Raji (cell line): ENCODE data around the gene HS1BP3.

Experiments used
- POLR2A ChIP-seq: IDR thresholded peaks from 2 replicates; pipeline ENCODE4 v1.6.1; 2011; ENCODE audit warnings: low read depth, low read length, control low read depth; ENCODE audit not compliant: insufficient read depth

HS1BP3 gene

DNA sequence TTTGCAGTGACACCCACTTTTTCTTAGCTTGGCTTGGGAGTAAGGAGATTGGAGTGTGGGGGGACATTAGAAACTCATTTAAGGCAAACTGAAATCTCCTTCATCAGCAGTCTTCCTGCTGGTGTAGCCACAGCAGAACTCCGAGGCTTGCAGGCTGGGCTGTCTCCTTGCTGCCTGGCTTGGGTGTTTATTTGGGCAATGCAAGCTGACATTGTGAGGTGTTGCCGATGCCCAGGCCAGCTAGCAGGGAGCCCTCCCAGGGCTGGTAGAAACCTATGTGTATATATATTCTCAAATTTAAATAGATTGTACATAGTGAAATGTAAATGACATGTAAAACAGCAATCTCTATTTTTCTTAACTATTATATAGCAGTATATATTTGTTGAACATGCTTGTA is 27.9 kb upstream of the HS1BP3 start:
- no peak for TF ChIP-seq POLR2A

- TF ChIP-seq POLR2A = no peak
Observed at GRCh38 chr2:20678086-20678395, 27.1 kb upstream of the HS1BP3 start.

- no peak for TF ChIP-seq POLR2A
Observed at GRCh38 chr2:20677301-20678085, 26.6 kb upstream of the HS1BP3 start.

DNA sequence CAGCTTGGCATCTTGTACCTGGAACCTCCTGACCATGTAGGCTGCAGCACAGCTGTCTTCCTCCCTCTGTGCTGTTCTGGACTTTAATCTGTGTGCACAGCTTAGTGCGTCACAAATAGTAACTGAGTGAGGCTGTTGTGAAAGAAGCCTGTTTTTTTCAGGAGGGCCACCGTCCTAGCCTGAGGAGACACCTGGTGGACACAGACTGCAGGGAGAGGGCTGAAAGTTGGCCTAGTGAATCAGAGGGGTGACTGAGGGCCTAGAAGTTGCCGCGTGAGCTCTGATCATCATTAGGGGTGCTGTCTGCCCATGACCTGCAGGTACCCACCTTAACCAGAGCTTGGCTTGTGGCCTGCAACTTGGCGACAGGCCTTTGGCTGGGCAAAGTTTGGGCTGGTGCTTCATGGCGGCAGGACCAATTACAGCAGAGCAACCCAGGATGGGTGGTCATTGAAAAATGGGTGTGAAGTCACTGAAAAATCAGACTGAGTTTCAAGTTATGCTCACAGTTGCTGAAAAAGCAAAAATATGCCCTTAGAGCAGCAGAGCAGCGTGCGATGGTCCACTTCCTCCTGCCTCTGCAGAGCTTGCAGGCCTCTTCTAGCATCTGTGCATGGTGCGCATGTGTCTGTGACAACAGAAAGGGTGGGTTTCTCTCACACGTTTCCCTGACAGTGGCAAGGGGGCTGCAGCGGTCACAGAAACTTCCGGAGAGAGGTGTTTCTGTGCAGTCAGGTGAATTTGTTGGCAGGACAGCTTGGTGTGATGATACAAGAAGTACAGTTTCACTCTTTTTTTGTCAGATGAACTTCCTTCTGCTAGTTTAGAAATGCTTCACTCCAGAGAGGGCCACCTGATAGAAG is 25.7 kb upstream of the HS1BP3 start:
- TF ChIP-seq POLR2A = no peak

DNA sequence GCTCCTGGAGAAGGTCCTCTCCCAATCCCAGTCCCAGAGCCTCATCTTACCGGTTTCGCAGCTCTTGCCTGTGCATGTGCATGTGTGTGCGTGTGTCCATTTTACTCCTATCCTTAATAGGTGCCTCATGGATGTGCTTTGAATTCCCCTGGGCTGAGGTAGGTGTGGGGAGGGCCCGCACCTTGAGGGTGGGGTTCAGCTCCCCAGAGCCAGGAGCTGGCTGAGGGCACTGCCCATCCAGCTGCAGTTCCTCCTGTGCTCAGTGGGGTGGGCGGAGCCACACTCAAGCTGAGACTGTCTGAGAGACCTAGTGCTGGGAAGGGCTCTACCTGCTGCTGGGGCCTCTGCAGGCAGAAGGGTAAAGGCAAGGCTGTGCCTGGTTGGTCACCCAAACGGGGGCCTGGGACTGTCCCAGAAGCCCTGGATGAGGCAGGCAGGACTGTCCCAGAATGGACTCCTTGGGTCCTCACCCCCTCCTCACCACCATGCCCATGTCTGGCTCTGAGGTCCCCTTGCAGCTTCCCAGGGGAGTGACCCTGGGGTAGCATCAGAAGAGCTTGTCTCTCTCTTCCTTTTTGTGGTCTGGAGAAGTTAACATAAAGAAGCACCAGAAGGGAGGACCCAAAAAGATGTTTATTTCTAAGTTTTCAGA is 24.9 kb upstream of the HS1BP3 start:
- TF ChIP-seq POLR2A = no peak

DNA sequence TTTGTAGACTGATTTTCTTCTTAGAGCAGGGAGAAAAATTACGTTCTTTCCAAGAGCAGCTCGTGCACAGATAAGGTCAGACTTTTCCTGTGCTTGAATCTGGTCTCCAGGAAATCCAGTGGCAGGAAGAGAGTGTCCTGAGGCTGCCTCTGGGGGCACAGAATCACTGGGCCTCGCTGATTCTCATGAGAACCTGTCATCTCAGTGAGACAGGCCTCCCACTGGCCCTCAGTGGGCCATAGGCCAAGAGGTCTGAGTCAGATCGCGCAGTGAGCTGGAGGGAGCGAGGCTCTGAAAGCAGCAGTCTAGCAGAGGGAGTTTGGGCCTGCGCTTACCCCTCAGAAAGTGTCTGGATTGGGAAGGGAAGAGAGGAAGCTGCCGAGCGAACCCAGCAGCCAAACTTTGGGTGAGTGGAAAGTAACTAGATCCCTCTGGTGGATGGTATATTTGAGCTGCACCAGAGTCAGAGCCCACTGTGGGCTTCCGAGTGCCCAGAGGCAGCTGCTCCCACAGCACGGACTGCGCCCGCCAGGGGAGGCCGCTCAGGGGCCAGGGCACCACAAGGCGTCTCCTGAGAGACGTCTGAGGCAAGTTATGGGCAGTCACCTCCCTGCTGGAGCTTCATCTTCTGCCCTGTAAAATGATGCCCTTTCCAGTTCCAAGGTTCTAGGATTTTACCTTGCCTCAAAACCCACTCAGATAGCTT is 24.2 kb upstream of the HS1BP3 start:
- no peak for TF ChIP-seq POLR2A

- no peak for TF ChIP-seq POLR2A
Observed at GRCh38 chr2:20674309-20674965, 23.5 kb upstream of the HS1BP3 start.

GRCh38 chr2:20673686-20674308 is 22.9 kb upstream of the HS1BP3 start:
- TF ChIP-seq POLR2A = no peak

- no peak for TF ChIP-seq POLR2A
Observed at GRCh38 chr2:20672201-20672951, 21.5 kb upstream of the HS1BP3 start.

- no peak for TF ChIP-seq POLR2A
Observed at GRCh38 chr2:20671736-20672080, 20.8 kb upstream of the HS1BP3 start.

DNA sequence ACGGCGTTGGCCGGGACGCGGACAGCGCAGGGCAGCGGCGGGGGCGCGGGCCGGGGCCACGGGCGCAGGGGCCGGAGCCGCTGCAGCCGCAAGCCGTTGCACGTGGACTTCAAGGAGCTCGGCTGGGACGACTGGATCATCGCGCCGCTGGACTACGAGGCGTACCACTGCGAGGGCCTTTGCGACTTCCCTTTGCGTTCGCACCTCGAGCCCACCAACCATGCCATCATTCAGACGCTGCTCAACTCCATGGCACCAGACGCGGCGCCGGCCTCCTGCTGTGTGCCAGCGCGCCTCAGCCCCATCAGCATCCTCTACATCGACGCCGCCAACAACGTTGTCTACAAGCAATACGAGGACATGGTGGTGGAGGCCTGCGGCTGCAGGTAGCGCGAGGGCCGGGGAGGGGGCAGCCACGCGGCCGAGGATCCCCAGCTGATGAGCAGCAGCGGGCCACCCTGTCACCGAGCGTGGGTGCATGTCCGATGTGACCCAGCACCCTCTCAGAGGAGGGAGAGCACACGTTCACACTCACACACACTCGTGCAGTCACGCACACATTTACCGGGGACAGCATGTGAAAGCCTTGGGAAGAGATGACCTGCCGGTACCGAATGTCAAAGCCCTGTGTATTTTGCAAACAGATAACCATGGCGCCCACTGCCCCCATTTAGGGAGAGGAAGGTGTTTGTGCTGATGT is 20.3 kb upstream of the HS1BP3 start:
- no peak for TF ChIP-seq POLR2A

DNA sequence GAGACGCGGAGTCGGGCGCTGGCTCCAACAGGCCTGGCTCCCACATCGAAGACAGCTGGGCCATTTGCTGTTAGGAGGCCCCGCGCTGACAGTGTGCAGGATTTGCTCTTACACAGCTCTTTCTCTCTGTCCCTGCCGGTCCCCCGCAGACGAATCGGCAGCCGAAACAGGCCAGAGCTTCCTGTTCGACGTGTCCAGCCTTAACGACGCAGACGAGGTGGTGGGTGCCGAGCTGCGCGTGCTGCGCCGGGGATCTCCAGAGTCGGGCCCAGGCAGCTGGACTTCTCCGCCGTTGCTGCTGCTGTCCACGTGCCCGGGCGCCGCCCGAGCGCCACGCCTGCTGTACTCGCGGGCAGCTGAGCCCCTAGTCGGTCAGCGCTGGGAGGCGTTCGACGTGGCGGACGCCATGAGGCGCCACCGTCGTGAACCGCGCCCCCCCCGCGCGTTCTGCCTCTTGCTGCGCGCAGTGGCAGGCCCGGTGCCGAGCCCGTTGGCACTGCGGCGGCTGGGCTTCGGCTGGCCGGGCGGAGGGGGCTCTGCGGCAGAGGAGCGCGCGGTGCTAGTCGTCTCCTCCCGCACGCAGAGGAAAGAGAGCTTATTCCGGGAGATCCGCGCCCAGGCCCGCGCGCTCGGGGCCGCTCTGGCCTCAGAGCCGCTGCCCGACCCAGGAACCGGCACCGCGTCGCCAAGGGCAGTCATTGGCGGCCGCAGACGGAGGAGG is 19.6 kb upstream of the HS1BP3 start:
- TF ChIP-seq POLR2A = no peak
